Small intestine (tissue), 7 donors: ENCODE data around the gene RMND5B. TPM values are rescaled to one million over a fixed set of nuclear protein-coding genes. Genes with fewer than 3 reads are reported as not detected.

Source experiments
- DNase-seq, 2 donors: peaks; one replicate each; pipeline versions ENCODE4 v3.0.0 to v3.0.0-alpha.2; 2013
- FAIRE-seq: peaks from 2 replicates; lab custom pipeline; 2012; peaks lifted over from hg19 to GRCh38; lab: Jason Lieb, UNC
- H3K27ac ChIP-seq, 3 donors: one replicate each; pipeline ENCODE4 v1.5.1; 2013; ENCODE audit warnings: low read length in 2 of 3, mild to moderate bottlenecking in 2 of 3, control low read depth in 1 of 3, inconsistent platforms in 1 of 3, low read depth in 1 of 3, moderate library complexity in 1 of 3
- H3K27me3 ChIP-seq, 3 donors: one replicate each; pipeline ENCODE4 v1.6.1; 2013; ENCODE audit warnings: low read length in 3 of 3, inconsistent platforms in 1 of 3; ENCODE audit not compliant: control insufficient read depth in 3 of 3, insufficient read depth in 3 of 3
- H3K36me3 ChIP-seq, 3 donors: one replicate each; pipeline ENCODE4 v1.6.1; 2013; ENCODE audit warnings: low read length in 3 of 3, inconsistent platforms in 1 of 3, low read depth in 1 of 3, mild to moderate bottlenecking in 1 of 3, moderate library complexity in 1 of 3; ENCODE audit not compliant: control insufficient read depth in 3 of 3, insufficient read depth in 2 of 3
- H3K4me1 ChIP-seq, 3 donors: one replicate each; pipeline ENCODE4 v1.6.1; 2013; ENCODE audit warnings: low read length in 2 of 3, inconsistent platforms in 1 of 3, low read depth in 1 of 3, mild to moderate bottlenecking in 1 of 3, moderate library complexity in 1 of 3; ENCODE audit not compliant: control insufficient read depth in 3 of 3, insufficient read depth in 2 of 3
- H3K4me3 ChIP-seq, 3 donors: one replicate each; pipeline ENCODE4 v1.5.1; 2013; ENCODE audit warnings: low read length in 3 of 3, control low read depth in 1 of 3, inconsistent platforms in 1 of 3, low read depth in 1 of 3, mild to moderate bottlenecking in 1 of 3, moderate library complexity in 1 of 3
- H3K9me3 ChIP-seq, 2 donors: one replicate each; pipeline ENCODE4 v1.6.1; 2013; ENCODE audit warnings: low read depth in 1 of 2, low read length in 1 of 2; ENCODE audit not compliant: control insufficient read depth in 2 of 2, insufficient read depth in 1 of 2
- WGBS, 3 donors: extraction: QIAGEN DNeasy Blood & Tissue Kit; methylation state at CpG; one replicate each; pipeline ENCODE4 v1.1.7; 2013; 5-methylcytosine and 5-hydroxymethylcytosine counted together
- polyA plus RNA-seq, 4 donors: library from polyadenylated mRNA; stranded (reverse) in 3 of 4; unstranded in 1 of 4; fragments of 200-250 nt in 3 of 4; fragments of 120-200 nt in 1 of 4; gene quantifications; one replicate each; pipeline versions ENCODE4 v1.2.1 to v1.2.3, GENCODE V29; 2013
- donor health status: healthy with polysubstance abuse.
- donor health status: control.
- donor health status: control.
- donor health status: Bipolar disorder and iron deficiency.
- donor health status: healthy.

Gene RMND5B
- polyA plus RNA-seq, 4 donors = 27.1 to 34.9 (median 28.7) TPM

GRCh38 chr5:178115136-178115813, 15.5 kb upstream of the RMND5B start:
- H3K4me3 ChIP-seq = no peak overlapping the region
- WGBS, 3 donors = 27 to 47% (median 34%) methylated on average over 12 of the region's 12 CpGs
- DNase-seq (no peak), FAIRE-seq (no peak)
- H3K36me3 ChIP-seq = no peaks in the 10 kb centered on the region
- no peaks in the 10 kb centered on the region for H3K4me1 ChIP-seq
- H3K9me3 ChIP-seq = no peaks in the 10 kb centered on the region
- peaks cover 0 to 46% (median 18%) of the 10 kb centered on the region in 3 donors for H3K27me3 ChIP-seq
- no peak overlapping the region for H3K27ac ChIP-seq

GRCh38 chr5:178115814-178116142, 15.0 kb upstream of the RMND5B start:
- H3K9me3 ChIP-seq = no peaks in the 10 kb centered on the region
- no peak for FAIRE-seq
- no peak overlapping the region for H3K27ac ChIP-seq
- no peaks in the 10 kb centered on the region for H3K4me1 ChIP-seq
- 18 to 24% (median 23%) methylated on average over 6 to 7 of the region's 7 CpGs for WGBS, 3 donors
- DNase-seq = no peak
- H3K36me3 ChIP-seq = no peaks in the 10 kb centered on the region
- peaks cover 0 to 46% (median 18%) of the 10 kb centered on the region in 3 donors for H3K27me3 ChIP-seq
- no peak overlapping the region for H3K4me3 ChIP-seq

GRCh38 chr5:178116143-178116885, 14.5 kb upstream of the RMND5B start:
- DNase-seq = no peak
- WGBS, 3 donors = 14 to 23% (median 18%) methylated on average over 21 to 22 of the region's 22 CpGs

GRCh38 chr5:178117923-178118701, 12.7 kb upstream of the RMND5B start:
- Histone ChIP-seq H3K27ac (no peak overlapping the region), H3K4me3 (no peak overlapping the region), H3K9me3 (no peaks in the 10 kb centered on the region), H3K27me3 (peaks cover 0 to 36% (median 18%) of the 10 kb centered on the region in 3 donors), H3K36me3 (peaks cover 0 to 2% (median 0%) of the 10 kb centered on the region in 3 donors), H3K4me1 (peaks cover 0 to 6% (median 0%) of the 10 kb centered on the region in 3 donors)
- WGBS, 3 donors = 70 to 77% (median 73%) methylated on average over 18 of the region's 18 CpGs
- FAIRE-seq = no peak
- DNase-seq = no peak

More at GRCh38 chr5:178116143-178116885, 14.5 kb upstream of the RMND5B start:
- Histone ChIP-seq H3K27ac (no peak overlapping the region), H3K36me3 (no peaks in the 10 kb centered on the region), H3K4me3 (no peak overlapping the region), H3K4me1 (peaks cover 0 to 3% (median 0%) of the 10 kb centered on the region in 3 donors), H3K9me3 (no peaks in the 10 kb centered on the region), H3K27me3 (peaks cover 0 to 46% (median 18%) of the 10 kb centered on the region in 3 donors)
- no peak for FAIRE-seq

GRCh38 chr5:178119915-178120606, 10.8 kb upstream of the RMND5B start:
- Histone ChIP-seq H3K36me3 (peaks cover 0 to 2% (median 0%) of the 10 kb centered on the region in 3 donors), H3K4me3 (no peak overlapping the region), H3K9me3 (no peaks in the 10 kb centered on the region), H3K4me1 (peaks cover 0 to 6% (median 0%) of the 10 kb centered on the region in 3 donors), H3K27ac (no peak overlapping the region), H3K27me3 (peaks cover 0 to 22% (median 7%) of the 10 kb centered on the region in 3 donors)
- DNase-seq (no peak), FAIRE-seq (no peak)
- WGBS, 3 donors = 82 to 88% (median 85%) methylated on average over 26 to 27 of the region's 27 CpGs

GRCh38 chr5:178120607-178121357, 10.0 kb upstream of the RMND5B start:
- H3K9me3 ChIP-seq = no peaks in the 10 kb centered on the region
- H3K27ac ChIP-seq = peak overlapping the region in 2 of 3 donors; percentile 21 to 42
- FAIRE-seq (no peak), DNase-seq (peak; percentile 85 to 92)
- peaks cover 0 to 15% (median 4%) of the 10 kb centered on the region in 3 donors for H3K27me3 ChIP-seq
- WGBS, 3 donors = 25 to 29% (median 26%) methylated on average over 27 to 29 of the region's 29 CpGs
- H3K36me3 ChIP-seq = peaks cover 0 to 2% (median 0%) of the 10 kb centered on the region in 3 donors
- H3K4me3 ChIP-seq = peak overlapping the region in 2 of 3 donors; percentile 24 to 26
- H3K4me1 ChIP-seq = peaks cover 0 to 6% (median 0%) of the 10 kb centered on the region in 3 donors

- no peak for DNase-seq
- H3K27me3 ChIP-seq = peaks cover 0 to 8% (median under 1%) of the 10 kb centered on the region in 3 donors
- no peaks in the 10 kb centered on the region for H3K9me3 ChIP-seq
- peak overlapping the region in 2 of 3 donors; percentile 24 to 26 for H3K4me3 ChIP-seq
- peaks cover 0 to 6% (median 0%) of the 10 kb centered on the region in 3 donors for H3K4me1 ChIP-seq
- peak overlapping the region in 2 of 3 donors; percentile 21 to 42 for H3K27ac ChIP-seq
- no peak for FAIRE-seq
- H3K36me3 ChIP-seq = peaks cover 0 to 2% (median 0%) of the 10 kb centered on the region in 3 donors
- WGBS, 3 donors = 53 to 66% (median 64%) methylated on average over 31 to 38 of the region's 38 CpGs
These were observed 9.2 kb upstream of the RMND5B start for GRCh38 chr5:178121391-178122276.
